ENCODE results near the gene SAPCD2. TPM values are rescaled to one million over a fixed set of nuclear protein-coding genes. Genes with fewer than 3 reads are reported as not detected.
A peak's percentile ranks its signal among the peaks of the same experiment; 100 is the strongest.

SAPCD2 gene
- total RNA-seq, 8 experiments from 2014 or later, result 0.31 to 12.5 (median 6.4) TPM

DNA sequence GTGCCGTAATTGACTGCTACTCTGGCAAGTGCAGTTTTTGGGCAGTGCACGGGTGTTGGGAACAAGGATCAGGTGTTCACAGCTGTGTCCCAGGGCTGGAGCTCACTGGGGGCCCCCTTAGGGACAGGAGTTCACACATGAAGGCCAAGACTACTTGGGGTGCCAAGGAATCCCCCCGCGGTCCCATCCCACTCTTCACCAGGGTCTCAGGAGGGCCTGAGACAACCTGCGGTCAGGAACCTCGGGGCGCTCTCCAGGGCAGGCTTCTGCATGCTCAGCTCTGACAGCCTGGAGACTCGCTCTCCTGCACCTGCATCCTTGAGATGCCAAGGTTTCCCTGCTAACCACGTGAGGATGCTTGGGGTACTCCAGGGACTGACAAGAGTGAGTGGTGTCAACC lies 14.2 kb upstream of the SAPCD2 start:
- H3K4me3 ChIP-seq, result no peak overlapping the region
- ATAC-seq (replicated peaks in 6 of 8), result no peak
- in situ Hi-C loops (cut with MboI; ENCODE audit: low pct_unique_long_range_greater_than_20kb in 2 of 9, low sequenced_read_pairs in 9 of 9, unreplicated experiment in 9 of 9), result no loop called here
- H3K4me1 ChIP-seq (replicated peaks in 1 of 2), result peaks cover 15 to 18% of the 10 kb centered on the region in 2 donors
- H3K27ac ChIP-seq, result no peak overlapping the region
- 83 to 100% (median 90%) methylated on average over 1 to 4 of the region's 9 CpGs; no CpG with 5 or more reads in 4 of the 10 experiments for WGBS, 10 experiments

- WGBS, 10 experiments, result 0 to 65% (median 30%) methylated on average over 1 to 7 of the region's 12 CpGs; no CpG with 5 or more reads in 3 of the 10 experiments
- in situ Hi-C loops (cut with MboI; ENCODE audit: low pct_unique_long_range_greater_than_20kb in 2 of 9, low sequenced_read_pairs in 9 of 9, unreplicated experiment in 9 of 9), result no loop called here
- H3K4me3 ChIP-seq, result no peak overlapping the region
- ATAC-seq (replicated peaks in 6 of 8), result peak; percentile 2 to 35 (median 20)
- peaks cover 15 to 21% of the 10 kb centered on the region in 2 donors for H3K4me1 ChIP-seq (replicated peaks in 1 of 2)
- H3K27ac ChIP-seq, result peak overlapping the region in 1 of 2 donors; percentile 30
Measured at GRCh38 chr9:137083394-137084004, 13.1 kb upstream of the SAPCD2 start.

- peak in 1 of 8 experiments; percentile 1 for ATAC-seq (replicated peaks in 6 of 8)
Measured at GRCh38 chr9:137082925-137083290, 12.6 kb upstream of the SAPCD2 start.

GRCh38 chr9:137082222-137082924 lies 12.0 kb upstream of the SAPCD2 start:
- 100% methylated on average over 1 of the region's 16 CpGs; no CpG with 5 or more reads in 9 of the 10 experiments for WGBS, 10 experiments
- Histone ChIP-seq H3K27ac (no peak overlapping the region), H3K4me1 (replicated peaks in 1 of 2) (peaks cover 6 to 14% of the 10 kb centered on the region in 2 donors), H3K4me3 (no peak overlapping the region)
- in situ Hi-C loops (cut with MboI; ENCODE audit: low pct_unique_long_range_greater_than_20kb in 2 of 9, low sequenced_read_pairs in 9 of 9, unreplicated experiment in 9 of 9), result no loop called here
- no peak for ATAC-seq (replicated peaks in 6 of 8)

More at GRCh38 chr9:137082925-137083290, 12.6 kb upstream of the SAPCD2 start:
- Histone ChIP-seq H3K4me1 (replicated peaks in 1 of 2) (peaks cover 11 to 18% of the 10 kb centered on the region in 2 donors), H3K4me3 (no peak overlapping the region), H3K27ac (no peak overlapping the region)
- 30 to 100% (median 72%) methylated on average over 1 to 7 of the region's 8 CpGs; no CpG with 5 or more reads in 6 of the 10 experiments for WGBS, 10 experiments
- in situ Hi-C loops (cut with MboI; ENCODE audit: low pct_unique_long_range_greater_than_20kb in 2 of 9, low sequenced_read_pairs in 9 of 9, unreplicated experiment in 9 of 9), result no loop called here

DNA sequence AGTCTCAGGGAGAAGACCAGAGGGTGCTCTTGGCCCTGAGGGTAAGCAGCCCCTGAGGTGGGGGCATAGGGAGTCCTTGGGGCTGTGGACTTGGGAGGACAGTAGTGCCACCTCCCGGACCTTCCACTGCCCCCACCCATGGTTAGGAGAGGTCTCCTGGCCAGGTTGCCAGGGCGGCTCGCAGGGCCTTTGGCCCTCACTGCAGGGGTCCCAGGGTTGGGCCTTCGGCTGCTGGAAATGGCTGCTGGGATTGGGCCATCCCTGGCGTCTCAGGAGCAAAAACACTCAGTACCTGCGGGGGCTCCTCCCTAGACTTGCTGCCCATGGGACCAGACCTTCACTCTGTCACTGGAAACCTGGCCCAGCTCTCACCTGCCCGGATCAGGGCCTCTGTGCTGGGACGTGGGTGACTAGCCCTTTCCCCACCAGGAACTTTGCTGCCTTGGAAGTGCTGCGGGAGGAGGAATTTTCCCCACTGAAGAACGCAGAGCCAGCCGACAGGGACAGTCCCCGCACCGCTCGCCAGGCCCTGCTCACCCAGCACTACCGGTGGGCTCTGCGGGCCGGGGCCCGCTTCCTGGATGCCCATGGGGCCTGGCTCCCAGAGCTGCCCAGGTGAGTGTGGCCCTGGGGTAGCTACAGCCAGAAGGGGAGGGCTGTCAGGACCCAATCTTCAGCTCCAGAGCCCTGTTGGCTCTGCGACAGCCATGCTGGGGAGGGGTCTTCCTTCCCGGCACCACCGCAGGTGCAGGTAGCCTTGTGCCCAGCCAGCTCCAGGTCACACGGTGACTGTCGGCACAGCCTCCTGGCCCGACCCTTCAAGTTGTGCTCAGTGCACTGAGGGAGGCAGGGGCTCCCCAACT lies 10.1 kb upstream of the SAPCD2 start:
- WGBS, 10 experiments, result 71 to 90% (median 76%) methylated on average over 1 to 9 of the region's 24 CpGs; no CpG with 5 or more reads in 6 of the 10 experiments
- in situ Hi-C loops (cut with MboI; ENCODE audit: low pct_unique_long_range_greater_than_20kb in 2 of 9, low sequenced_read_pairs in 9 of 9, unreplicated experiment in 9 of 9), result no loop called here
- Histone ChIP-seq H3K27ac (no peak overlapping the region), H3K4me3 (no peak overlapping the region), H3K4me1 (replicated peaks in 1 of 2) (peaks cover 4 to 9% of the 10 kb centered on the region in 2 donors)
- ATAC-seq (replicated peaks in 6 of 8), result no peak

DNA sequence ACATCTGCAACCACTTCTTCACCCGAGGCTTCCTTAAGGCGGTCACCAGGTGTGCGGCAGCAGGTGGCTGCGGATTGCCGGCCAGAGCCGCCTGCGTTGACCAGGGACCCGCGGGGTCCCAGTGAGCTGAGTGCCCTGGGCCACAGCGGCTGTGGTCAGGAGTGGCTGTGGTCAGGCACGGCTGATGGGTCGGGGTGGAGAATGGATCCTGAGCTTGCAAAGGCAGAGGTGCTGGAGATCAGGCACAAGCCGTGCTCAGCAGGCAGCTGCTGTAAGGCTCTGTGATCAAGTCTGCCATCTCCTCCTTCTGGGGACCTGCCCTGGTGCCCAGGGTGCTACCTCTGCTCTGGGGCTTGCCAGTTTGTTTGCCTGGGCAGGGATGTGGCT lies 9.0 kb upstream of the SAPCD2 start:
- H3K27ac ChIP-seq, result no peak overlapping the region
- WGBS, 10 experiments, result no CpG with 5 or more reads among the region's 13 CpGs
- peaks cover 2 to 8% of the 10 kb centered on the region in 2 donors for H3K4me1 ChIP-seq (replicated peaks in 1 of 2)
- no peak for ATAC-seq (replicated peaks in 6 of 8)
- peak overlapping the region in 1 of 5 donors; percentile 68 for H3K4me3 ChIP-seq
- in situ Hi-C loops (cut with MboI; ENCODE audit: low pct_unique_long_range_greater_than_20kb in 2 of 9, low sequenced_read_pairs in 9 of 9, unreplicated experiment in 9 of 9), result no loop called here

DNA sequence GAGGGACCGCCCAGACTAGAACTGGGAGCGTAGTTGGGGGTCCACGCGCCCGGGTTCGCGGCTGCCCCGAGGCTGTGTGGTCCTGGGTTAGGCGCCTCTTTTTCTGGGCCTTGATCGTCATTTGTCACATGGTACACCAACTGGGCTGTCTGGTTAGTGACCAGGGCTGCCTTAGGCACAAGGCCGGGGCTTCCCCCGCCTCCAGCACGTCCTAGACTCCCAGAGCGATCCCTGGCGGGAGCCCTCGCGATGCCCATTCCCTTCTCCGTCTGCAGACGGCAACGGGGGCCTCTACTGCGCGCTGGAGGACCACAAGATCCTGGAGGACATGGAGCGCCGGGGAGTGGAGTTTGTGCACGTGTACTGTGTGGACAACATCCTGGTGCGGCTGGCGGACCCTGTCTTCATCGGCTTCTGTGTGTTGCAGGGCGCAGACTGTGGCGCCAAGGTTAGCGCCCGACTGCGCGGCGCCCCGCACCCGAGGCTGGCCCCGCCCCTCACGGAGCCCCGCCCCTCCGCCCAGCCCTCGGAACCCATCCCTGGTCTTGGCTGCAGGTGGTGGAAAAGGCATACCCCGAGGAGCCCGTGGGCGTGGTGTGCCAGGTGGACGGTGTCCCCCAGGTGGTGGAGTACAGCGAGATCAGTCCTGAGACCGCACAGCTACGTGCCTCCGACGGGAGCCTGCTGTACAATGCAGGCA lies 8.5 kb upstream of the SAPCD2 start:
- H3K4me1 ChIP-seq (replicated peaks in 1 of 2), result peaks cover 2 to 8% of the 10 kb centered on the region in 2 donors
- ATAC-seq (replicated peaks in 6 of 8), result peak in 1 of 8 experiments; percentile 2
- H3K4me3 ChIP-seq, result peak overlapping the region in 3 of 5 donors; percentile 42 to 68 (median 45)
- 15 to 85% (median 49%) methylated on average over 1 to 12 of the region's 51 CpGs; no CpG with 5 or more reads in 6 of the 10 experiments for WGBS, 10 experiments
- H3K27ac ChIP-seq, result no peak overlapping the region
- in situ Hi-C loops (cut with MboI; ENCODE audit: low pct_unique_long_range_greater_than_20kb in 2 of 9, low sequenced_read_pairs in 9 of 9, unreplicated experiment in 9 of 9), result no loop called here

DNA sequence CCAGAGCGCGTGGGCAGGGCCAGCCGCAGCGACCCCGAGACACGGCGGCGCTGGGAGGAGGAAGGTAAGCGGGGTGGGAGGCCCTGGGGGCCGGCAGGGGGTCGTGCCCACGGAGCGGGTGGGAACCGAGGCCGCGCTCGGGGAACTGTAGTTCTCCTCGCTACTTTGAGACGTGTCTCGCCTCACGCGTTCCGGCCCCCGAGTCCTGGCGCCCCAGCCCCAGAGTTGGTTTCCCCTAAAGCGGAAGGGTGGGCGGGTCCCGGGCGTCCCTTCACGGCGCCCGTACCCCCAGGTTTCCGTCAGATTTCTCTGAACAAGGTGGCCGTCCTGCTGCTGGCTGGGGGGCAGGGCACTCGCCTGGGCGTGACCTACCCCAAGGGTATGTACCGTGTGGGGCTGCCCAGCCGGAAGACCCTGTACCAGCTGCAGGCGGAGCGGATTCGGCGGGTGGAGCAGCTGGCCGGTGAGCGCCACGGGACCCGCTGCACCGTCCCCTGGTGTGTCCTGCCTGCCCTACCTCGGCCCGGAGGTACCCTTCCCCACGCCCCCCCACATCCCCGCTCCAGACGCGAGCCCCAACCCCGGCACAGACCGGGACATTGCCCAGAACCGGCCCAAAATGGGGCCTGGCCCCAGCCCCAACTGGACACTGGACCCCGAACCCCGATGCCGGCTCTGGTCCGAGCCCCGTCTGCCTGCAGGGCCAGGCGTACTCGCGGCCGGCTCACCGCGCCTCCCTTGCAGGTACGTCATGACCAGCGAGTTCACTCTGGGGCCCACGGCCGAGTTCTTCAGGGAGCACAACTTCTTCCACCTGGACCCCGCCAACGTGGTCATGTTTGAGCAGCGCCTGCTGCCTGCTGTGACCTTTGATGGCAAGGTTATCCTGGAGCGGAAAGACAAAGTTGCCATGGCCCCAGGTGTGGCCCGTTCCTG lies 7.7 kb upstream of the SAPCD2 start:
- in situ Hi-C loops (cut with MboI; ENCODE audit: low pct_unique_long_range_greater_than_20kb in 2 of 9, low sequenced_read_pairs in 9 of 9, unreplicated experiment in 9 of 9), result no loop called here
- H3K4me1 ChIP-seq (replicated peaks in 1 of 2), result peaks cover 2 to 6% of the 10 kb centered on the region in 2 donors
- peak overlapping the region; percentile 19 to 68 (median 42) for H3K4me3 ChIP-seq
- no peak overlapping the region for H3K27ac ChIP-seq
- 0 to 40% methylated on average over 1 to 2 of the region's 76 CpGs; no CpG with 5 or more reads in 8 of the 10 experiments for WGBS, 10 experiments
- peak; percentile 5 to 41 (median 15) for ATAC-seq (replicated peaks in 6 of 8)

GRCh38 chr9:137077010-137077747 lies 6.8 kb upstream of the SAPCD2 start, which contains the start of gene UAP1L1:
UAP1L1 (plus strand) TSS chr9:137077517; CDS start chr9:137077533, 16 bp downstream.
- Histone ChIP-seq H3K4me3 (peak within 1 kb of the TSS; percentile 19 to 68 (median 42)), H3K27ac (no peak within 1 kb of the TSS), H3K4me1 (replicated peaks in 1 of 2) (peaks cover 2 to 6% of the 10 kb centered on the region in 2 donors)
- peak; percentile 73 to 89 (median 76) for ATAC-seq (replicated peaks in 6 of 8)
- WGBS, 10 experiments, result 5 to 40% (median 30%) methylated on average over 1 to 4 of the region's 87 CpGs; no CpG with 5 or more reads in 7 of the 10 experiments
- in situ Hi-C loops (cut with MboI; ENCODE audit: low pct_unique_long_range_greater_than_20kb in 2 of 9, low sequenced_read_pairs in 9 of 9, unreplicated experiment in 9 of 9), result no loop called here

DNA sequence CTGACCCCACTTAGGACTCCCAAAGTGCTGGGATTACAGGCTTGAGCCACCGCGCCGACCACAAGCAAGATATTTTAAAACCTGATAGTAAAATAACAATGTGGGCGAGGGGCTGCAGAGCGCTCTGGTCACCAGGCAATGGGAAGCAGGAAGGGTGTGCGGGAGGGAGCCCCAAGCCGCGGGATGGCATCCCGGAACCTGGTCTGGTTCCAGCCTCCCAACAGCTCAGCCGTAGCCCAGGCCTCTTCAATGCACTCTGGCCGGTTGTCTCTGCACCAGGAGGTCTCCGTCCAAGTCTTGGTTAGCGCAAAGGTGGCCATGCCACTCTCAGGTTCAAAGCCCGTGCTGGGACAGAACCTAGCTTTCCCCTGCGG lies 6.3 kb upstream of the SAPCD2 start:
- no peak overlapping the region for H3K27ac ChIP-seq
- peak overlapping the region in 3 of 5 donors; percentile 42 to 68 (median 45) for H3K4me3 ChIP-seq

DNA sequence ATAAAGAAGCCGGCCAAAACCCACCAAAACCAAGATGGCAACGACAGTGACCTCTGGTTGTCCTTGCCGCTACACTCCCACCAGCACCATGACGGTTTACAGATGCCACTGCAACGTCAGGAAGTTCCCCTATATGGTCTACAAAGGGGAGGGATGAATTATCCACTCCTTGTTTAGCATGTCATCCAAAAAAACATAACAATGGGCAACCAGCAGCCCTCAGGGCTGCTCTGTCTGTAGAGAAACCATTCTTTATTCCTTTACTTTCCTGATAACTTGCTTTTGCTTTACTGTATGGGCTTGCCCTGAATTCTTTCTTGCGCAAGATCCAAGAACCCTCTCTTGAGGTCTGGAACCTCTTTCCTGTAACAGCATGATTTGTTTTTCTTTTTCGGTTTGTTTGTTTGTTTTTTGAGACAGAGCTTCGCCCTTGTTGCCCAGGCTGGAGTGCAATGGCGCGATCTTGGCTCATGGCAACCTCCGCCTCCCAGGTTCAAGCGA lies 5.0 kb upstream of the SAPCD2 start:
- Histone ChIP-seq H3K4me1 (replicated peaks in 1 of 2) (peaks cover 13 to 16% of the 10 kb centered on the region in 2 donors), H3K4me3 (no peak overlapping the region), H3K27ac (no peak overlapping the region)
- no peak for ATAC-seq (replicated peaks in 6 of 8)
- in situ Hi-C loops (cut with MboI; ENCODE audit: low pct_unique_long_range_greater_than_20kb in 2 of 9, low sequenced_read_pairs in 9 of 9, unreplicated experiment in 9 of 9), result no loop called here
- WGBS, 10 experiments, result 59 to 92% (median 79%) methylated on average over 4 to 11 of the region's 12 CpGs; no CpG with 5 or more reads in 1 of the 10 experiments

More for the DNA sequence above, 6.3 kb upstream of the SAPCD2 start:
- 68 to 100% (median 80%) methylated on average over 1 to 8 of the region's 15 CpGs; no CpG with 5 or more reads in 3 of the 10 experiments for WGBS, 10 experiments
- H3K4me1 ChIP-seq (replicated peaks in 1 of 2), result peaks cover 4 to 7% of the 10 kb centered on the region in 2 donors
- in situ Hi-C loops (cut with MboI; ENCODE audit: low pct_unique_long_range_greater_than_20kb in 2 of 9, low sequenced_read_pairs in 9 of 9, unreplicated experiment in 9 of 9), result no loop called here
- no peak for ATAC-seq (replicated peaks in 6 of 8)
